ENCODE data around the gene TNPO3.

TNPO3 gene

GRCh38 chr7:128939075-128939860, 115.6 kb downstream of the TNPO3 start:
- DNase-seq (ENCODE audit: low read depth), result no peak

DNA sequence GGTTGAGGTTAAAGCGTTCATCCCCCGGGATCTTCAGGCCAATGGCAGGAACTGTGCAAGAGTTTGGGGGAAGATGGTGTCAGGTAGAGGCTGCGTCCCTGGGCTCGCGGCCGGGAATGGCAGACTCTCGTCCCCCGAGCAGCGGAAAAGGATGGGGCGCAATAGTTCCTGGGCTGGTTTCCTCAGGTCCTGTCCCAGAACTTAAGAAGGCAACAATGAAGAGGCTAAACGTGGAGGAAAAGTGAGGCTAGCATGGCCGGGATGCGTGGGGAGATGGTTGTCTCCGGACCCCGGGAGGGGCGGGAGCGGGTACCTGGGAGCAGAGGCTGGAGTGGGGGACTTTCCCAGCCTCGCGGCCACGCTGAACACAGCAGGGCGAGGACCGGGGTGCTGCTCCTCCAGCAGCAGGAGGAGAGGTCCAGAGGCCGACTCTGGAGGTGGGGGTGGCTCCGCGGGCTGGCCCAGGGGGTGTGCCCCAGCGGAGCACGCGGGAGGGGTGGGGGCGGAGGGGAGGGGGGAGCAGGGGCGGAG, 116.3 kb downstream of the TNPO3 start:
- DNase-seq (ENCODE audit: low read depth), result no peak

- DNase-seq (ENCODE audit: low read depth), result no peak
These were observed 117.0 kb downstream of the TNPO3 start, which contains the start of gene IRF5 for GRCh38 chr7:128937647-128938543. Gene IRF5, plus strand, starts transcription at chr7:128937927. Its CDS starts 4,155 bp downstream, at chr7:128942082.

GRCh38 chr7:128937271-128937646, 117.7 kb downstream of the TNPO3 start:
- DNase-seq (ENCODE audit: low read depth), result no peak

GRCh38 chr7:128936798-128937197, 118.1 kb downstream of the TNPO3 start:
- no peak for DNase-seq (ENCODE audit: low read depth)

- no peak for DNase-seq (ENCODE audit: low read depth)
These were observed 119.6 kb downstream of the TNPO3 start for GRCh38 chr7:128935342-128935730.

DNA sequence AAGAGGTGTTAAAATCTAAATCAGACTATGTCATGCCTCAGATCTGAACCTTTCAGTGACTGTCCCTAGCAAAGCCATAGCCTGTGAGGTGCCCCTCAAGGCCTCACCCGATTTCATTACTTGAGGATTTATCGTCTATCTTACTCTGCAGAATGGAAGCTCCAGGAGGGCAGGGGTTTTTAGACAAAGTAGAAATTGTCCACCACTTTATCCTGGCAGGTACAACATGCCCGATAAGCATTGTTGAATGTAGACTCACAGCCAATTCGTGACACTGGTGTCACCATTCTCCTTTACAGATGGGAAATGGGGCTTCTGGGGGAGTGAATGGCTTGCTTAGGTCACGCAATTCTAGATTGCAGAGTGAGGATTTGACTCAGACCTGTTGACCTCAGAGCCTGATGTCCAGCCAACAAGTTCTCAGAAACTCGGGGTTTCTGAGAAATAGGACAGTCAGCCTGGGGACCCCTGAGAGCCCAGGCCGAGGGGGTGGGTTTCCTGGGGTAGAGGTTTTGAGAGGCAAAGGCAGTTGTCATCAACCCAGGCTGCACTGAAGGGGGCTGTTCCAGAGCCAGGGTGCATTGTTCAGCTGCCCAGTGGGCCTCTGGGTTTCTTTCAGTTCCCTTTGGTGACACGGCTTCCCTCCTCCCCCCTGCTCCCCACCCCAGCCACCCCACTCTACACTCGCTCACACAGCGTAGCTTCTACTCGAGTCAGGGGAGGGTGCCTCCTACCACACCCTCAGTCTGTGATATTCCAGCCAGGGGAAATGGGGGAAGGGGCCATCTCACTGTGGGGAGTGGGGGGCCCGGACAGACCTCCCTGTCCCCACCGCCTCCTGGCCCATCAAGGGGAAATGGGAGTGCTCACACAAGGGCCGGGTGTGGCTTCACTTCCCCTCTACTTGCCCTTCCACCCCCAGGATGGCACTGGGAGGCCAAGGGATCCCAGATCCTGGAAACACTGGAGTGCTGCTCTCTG, 120.3 kb downstream of the TNPO3 start:
- no peak for DNase-seq (ENCODE audit: low read depth)

- DNase-seq (ENCODE audit: low read depth), result no peak
These were observed 121.6 kb downstream of the TNPO3 start for GRCh38 chr7:128933180-128933891.

GRCh38 chr7:128932862-128933179, 122.1 kb downstream of the TNPO3 start:
- no peak for DNase-seq (ENCODE audit: low read depth)

DNA sequence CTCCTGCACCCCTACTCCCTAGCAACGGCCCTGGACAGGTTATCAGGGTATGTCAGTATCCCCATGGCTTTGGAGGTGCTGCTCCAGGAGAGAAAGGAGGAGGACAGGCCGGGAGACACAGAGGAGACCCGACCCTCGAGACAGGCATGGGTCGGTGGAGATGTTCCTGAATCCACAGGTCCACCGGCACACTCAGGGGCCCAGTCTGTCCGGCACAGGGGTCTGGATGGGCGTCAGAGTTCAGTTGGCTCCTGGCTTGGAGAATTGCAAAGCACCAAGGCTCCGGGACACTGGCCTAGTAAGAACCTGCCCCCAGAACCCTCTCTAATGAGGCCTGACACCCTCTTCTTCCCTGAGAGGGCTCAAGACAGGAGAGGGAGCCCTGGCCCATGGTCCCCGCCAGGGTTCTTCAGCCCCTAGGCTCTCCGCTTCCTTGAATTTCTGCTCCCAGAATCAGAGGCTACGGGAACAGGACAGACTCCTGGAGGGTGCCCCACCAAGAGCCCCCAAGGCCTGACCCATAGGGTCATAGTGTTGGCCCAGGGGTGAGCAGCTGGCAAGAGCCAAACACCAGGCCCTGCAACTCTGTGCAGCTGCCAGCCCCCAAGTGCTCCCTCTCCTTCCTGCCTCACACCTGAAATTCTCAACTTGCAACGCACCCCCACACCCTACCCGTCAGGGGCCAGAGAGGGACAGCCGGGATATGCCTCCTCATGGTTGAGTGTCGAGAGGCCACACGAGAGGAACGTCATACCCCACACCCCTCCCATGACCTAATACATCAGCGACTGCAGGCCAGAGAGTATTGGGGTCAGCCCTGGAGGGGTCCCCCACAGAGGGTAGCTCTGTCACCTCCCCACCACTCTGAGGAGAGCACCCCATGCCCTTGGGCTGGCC, 122.7 kb downstream of the TNPO3 start:
- DNase-seq (ENCODE audit: low read depth), result no peak

GRCh38 chr7:128931190-128931798, 123.6 kb downstream of the TNPO3 start:
- DNase-seq (ENCODE audit: low read depth), result no peak

GRCh38 chr7:128928882-128929788, 125.8 kb downstream of the TNPO3 start:
- no peak for DNase-seq (ENCODE audit: low read depth)

DNA sequence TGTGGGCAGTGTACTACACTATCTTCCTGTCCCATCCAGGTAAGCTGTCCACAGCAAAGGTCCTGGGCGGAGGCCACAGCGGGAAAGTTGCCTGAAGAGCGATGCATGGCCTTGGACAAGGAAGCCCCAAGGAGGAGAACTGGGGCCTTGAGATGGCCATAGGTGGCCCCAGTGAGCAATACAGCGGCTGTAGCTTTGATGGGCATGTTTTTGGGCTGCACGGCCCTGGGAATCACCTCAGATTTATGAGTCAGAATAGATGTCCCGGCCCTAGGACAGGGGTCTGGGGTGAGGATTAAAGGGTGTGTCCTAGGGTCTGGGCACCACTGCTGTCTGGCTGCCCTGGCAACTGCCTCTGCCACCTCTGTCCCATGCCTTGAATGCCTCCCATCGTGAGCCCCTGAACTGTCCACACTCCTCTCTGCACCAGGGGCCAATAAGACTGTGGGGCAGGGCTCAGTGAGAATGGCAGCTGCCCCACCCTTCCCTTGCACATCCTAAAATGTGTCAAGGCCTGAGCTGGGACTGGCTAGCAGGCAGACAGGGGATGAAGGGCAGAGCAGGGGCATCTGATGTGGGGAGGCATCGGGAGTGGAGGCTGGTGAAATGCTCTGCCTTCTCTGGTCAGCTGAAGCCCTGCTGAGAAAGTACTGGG, 126.6 kb downstream of the TNPO3 start:
- no peak for DNase-seq (ENCODE audit: low read depth)

GRCh38 chr7:128924707-128925588, 130.0 kb downstream of the TNPO3 start:
- DNase-seq (ENCODE audit: low read depth), result no peak

GRCh38 chr7:128923411-128923800, 131.5 kb downstream of the TNPO3 start:
- DNase-seq (ENCODE audit: low read depth), result no peak

DNA sequence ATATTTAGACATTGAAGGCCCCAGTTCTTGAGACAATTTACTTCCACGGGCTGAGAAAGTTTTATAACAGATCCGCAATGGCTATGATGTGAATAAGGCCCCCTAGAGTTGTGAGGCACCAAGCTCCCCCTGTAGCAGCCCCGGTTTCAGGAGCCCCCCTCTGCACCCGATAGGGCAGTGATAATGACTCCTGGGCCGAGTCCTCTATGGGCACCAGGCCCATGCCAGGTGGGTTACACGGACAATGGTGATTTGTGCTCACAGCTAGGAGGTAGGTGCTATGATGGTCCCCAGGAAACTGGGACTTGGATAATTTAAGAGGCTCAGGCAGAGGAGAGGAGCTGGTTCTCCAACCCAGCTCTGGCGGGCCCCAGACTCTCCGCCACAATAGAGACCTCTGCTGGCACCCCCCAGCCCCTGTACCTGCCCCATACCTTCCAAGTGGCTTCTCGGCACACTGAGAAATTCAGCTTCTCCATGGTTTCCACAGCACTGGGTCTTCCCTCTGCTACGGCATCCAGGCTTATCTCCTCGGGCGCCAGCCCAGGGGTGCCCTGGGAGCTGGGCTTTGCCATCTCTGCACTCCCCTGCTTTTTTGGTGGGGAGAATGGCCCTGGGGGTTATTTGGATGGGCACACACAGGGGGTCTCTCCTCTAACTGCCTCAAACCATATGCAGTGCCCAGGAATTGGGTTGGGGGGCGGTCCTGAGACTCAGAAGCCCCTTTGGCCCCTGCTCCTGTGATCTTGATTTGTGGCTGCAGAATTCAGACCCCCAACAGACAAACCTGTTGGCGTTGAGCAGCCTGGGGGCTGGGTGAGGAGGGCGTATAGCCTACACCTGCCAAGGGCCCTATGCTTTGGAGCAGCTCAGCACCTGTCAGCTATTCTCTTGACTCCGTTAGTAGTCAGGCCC, 132.2 kb downstream of the TNPO3 start:
- DNase-seq (ENCODE audit: low read depth), result no peak

Measured in activated T-cell treated with anti-CD3 and anti-CD28 coated beads for 48 hours (primary cell).